Caco-2 (cell line): ENCODE data around the gene ACTR10. TPM values are rescaled to one million over a fixed set of nuclear protein-coding genes. Genes with fewer than 3 reads are reported as not detected.

Experiments
- BruUV-seq: library from RNA; stranded (reverse); fragments of 400-500 nt; replicated peaks from 2 replicates; lab custom pipeline; 2021; lab: Mats Ljungman, UMichigan
- CTCF ChIA-PET: fragments of 300-600 bp; sonication (Branson Sonifier 250); formaldehyde crosslinking; loops from one replicate; lab custom pipeline; 2022; ENCODE audit warnings: antibody characterized with exemption; lab: Charles Lee
- POLR2A ChIA-PET: fragments of 300-600 bp; sonication (Branson Sonifier 250); formaldehyde crosslinking; loops from one replicate; lab custom pipeline; 2022; ENCODE audit warnings: antibody characterized with exemption; lab: Charles Lee
- DNase-seq, 2 experiments: peaks; one replicate each; pipeline versions ENCODE4 v3.0.0 to v3.0.0-alpha.2; 2020 to 2022
- H3K27me3 ChIP-seq: replicated peaks from 2 replicates; pipeline ENCODE4 v1.6.0; 2011; ENCODE audit warnings: low read length; ENCODE audit not compliant: control insufficient read depth, insufficient read depth
- H3K36me3 ChIP-seq: 2 replicates; pipeline ENCODE4 v1.5.1; 2011; ENCODE audit warnings: low read length; ENCODE audit not compliant: control insufficient read depth, insufficient read depth
- H3K4me1 ChIP-seq: fragments of 250-450 bp; sonication (Bioruptor Pico); 2 replicates; pipeline ENCODE4 v1.5.1; 2020; ENCODE audit warnings: mild to moderate bottlenecking
- H3K4me3 ChIP-seq: 2 replicates; pipeline ENCODE4 v1.5.1; 2011; ENCODE audit warnings: low read depth, mild to moderate bottlenecking, control low read depth, low read length
- H3K9me3 ChIP-seq: fragments of 250-450 bp; sonication (Bioruptor Pico); 2 replicates; pipeline ENCODE4 v1.5.1; 2020; ENCODE audit warnings: mild to moderate bottlenecking, moderate library complexity
- H3K27ac Mint-ChIP-seq: one replicate; pipeline ENCODE4 v1.8.0; 2022; ENCODE audit warnings: mixed read lengths; ENCODE audit not compliant: unreplicated experiment
- H3K27me3 Mint-ChIP-seq: one replicate; pipeline ENCODE4 v1.8.0; 2022; ENCODE audit warnings: mixed read lengths; ENCODE audit not compliant: insufficient read depth, unreplicated experiment
- H3K36me3 Mint-ChIP-seq: one replicate; pipeline ENCODE4 v1.8.0; 2022; ENCODE audit warnings: mild to moderate bottlenecking, mixed read lengths; ENCODE audit not compliant: insufficient read depth, unreplicated experiment
- H3K4me1 Mint-ChIP-seq: one replicate; pipeline ENCODE4 v1.8.0; 2022; ENCODE audit warnings: low read depth, mixed read lengths; ENCODE audit not compliant: unreplicated experiment
- H3K4me3 Mint-ChIP-seq: one replicate; pipeline ENCODE4 v1.8.0; 2022; ENCODE audit warnings: mild to moderate bottlenecking, moderate library complexity, mixed read lengths; ENCODE audit not compliant: unreplicated experiment
- H3K9me3 Mint-ChIP-seq: one replicate; pipeline ENCODE4 v1.8.0; 2022; ENCODE audit warnings: mixed read lengths; ENCODE audit not compliant: unreplicated experiment
- intact Hi-C: fragments of 100-400 bp; cut with micrococcal nuclease; formaldehyde crosslinking; loops from one replicate; pipeline ENCODE4 v1.10.0; 2022; ENCODE audit not compliant: unreplicated experiment
- total RNA-seq: library from RNA; stranded (reverse); gene quantifications from 2 replicates; pipeline ENCODE4 v1.2.3, GENCODE V29; 2022
- TF ChIP-seq, protein P1 (sequence below), 2 experiments: fragments of 200-600 bp in 1 of 2; IDR thresholded peaks; 1 replicate in 1 of 2; 2 replicates in 1 of 2; pipeline versions ENCODE4 v1.5.1 to v1.8.0; 2011 to 2022; ENCODE audit warnings: antibody characterized with exemption in 1 of 2, control low read depth in 1 of 2, inconsistent platforms in 1 of 2, low read depth in 1 of 2, low read length in 1 of 2, mild to moderate bottlenecking in 1 of 2, moderate library complexity in 1 of 2; ENCODE audit not compliant: insufficient read depth in 1 of 2, severe bottlenecking in 1 of 2, unreplicated experiment in 1 of 2

ACTR10 gene
- total RNA-seq, 1 experiment from 2014 or later: 49.0 TPM

DNA sequence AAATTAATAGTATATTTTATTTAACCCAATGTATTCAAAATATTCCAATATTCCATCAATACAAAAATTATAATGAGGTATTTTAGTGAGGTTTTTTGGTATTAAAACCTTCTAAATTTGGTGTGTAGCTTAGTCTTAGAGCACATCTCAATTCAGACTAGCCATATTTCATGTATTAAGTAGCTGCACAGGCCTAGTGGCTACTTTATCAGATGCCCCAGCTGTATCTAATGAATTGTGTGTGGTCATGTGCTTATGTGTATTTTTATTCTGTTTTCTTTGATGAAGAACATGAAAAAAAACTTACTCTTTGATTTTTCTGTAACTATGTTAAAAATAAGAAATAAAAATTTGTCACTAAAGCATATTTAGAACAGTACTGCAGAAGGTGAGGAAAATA, 13.2 kb downstream of the ACTR10 start:
- H3K27me3 Mint-ChIP-seq: no peaks in the 10 kb centered on the region
- Histone ChIP-seq H3K9me3 (no peaks in the 10 kb centered on the region), H3K4me3 (no peak overlapping the region), H3K4me1 (no peaks in the 10 kb centered on the region), H3K27me3 (no peaks in the 10 kb centered on the region), H3K36me3 (peaks cover 1% of the 10 kb centered on the region; the same call in 1 of the 2 replicates)
- no TSS peak for BruUV-seq
- no peak overlapping the region for H3K27ac Mint-ChIP-seq
- H3K4me3 Mint-ChIP-seq: no peak overlapping the region
- ChIA-PET POLR2A (no interaction called here), CTCF (no interaction called here)
- peaks cover 21% of the 10 kb centered on the region for H3K36me3 Mint-ChIP-seq
- intact Hi-C loops: no loop called here
- TF ChIP-seq, protein P1, sequence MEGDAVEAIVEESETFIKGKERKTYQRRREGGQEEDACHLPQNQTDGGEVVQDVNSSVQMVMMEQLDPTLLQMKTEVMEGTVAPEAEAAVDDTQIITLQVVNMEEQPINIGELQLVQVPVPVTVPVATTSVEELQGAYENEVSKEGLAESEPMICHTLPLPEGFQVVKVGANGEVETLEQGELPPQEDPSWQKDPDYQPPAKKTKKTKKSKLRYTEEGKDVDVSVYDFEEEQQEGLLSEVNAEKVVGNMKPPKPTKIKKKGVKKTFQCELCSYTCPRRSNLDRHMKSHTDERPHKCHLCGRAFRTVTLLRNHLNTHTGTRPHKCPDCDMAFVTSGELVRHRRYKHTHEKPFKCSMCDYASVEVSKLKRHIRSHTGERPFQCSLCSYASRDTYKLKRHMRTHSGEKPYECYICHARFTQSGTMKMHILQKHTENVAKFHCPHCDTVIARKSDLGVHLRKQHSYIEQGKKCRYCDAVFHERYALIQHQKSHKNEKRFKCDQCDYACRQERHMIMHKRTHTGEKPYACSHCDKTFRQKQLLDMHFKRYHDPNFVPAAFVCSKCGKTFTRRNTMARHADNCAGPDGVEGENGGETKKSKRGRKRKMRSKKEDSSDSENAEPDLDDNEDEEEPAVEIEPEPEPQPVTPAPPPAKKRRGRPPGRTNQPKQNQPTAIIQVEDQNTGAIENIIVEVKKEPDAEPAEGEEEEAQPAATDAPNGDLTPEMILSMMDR (IDR thresholded peaks at IDR 0.05; ENCODE audit: insufficient read depth in 1 of 2, low read depth in 1 of 2, low read length in 1 of 2, severe bottlenecking in 1 of 2, unreplicated experiment in 1 of 2): no peak
- DNase-seq: no peak
- no peaks in the 10 kb centered on the region for H3K9me3 Mint-ChIP-seq
- no peaks in the 10 kb centered on the region for H3K4me1 Mint-ChIP-seq

DNA sequence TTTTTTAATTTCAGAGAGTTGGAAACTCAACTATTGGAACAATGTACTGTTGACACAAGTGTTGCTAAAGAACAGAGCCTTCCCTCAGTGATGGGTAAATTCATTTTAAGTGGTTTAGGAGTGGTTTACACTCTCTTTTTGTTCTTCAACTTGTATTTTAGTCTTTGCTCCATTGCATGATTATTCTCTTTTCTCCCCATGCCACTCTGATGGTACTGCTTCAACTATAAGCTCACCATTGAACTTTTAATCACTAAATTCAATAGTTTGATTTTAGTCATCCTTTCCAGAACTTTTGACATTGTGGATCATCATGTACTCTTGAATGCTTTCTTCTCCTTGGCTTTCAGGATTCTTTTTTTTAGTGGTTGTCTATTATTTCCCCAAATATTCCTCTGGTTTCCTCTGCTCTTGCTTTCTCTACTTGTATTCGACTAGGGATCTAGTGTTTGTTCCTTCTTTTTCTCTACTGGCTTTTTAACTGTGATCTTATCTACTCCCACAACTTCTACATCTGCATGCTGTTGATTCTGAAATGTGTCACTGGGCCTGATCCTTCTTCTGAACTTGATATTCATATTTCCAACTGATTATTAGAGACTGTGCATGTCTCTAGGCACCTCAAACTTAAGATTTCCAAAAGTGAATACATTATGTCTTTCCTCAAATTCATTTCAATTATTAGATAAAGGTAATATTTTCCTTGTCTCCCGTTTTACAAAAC, 15.4 kb downstream of the ACTR10 start:
- intact Hi-C loops: no loop called here
- Histone ChIP-seq H3K4me3 (no peak overlapping the region), H3K27me3 (no peaks in the 10 kb centered on the region), H3K36me3 (peaks cover 1% of the 10 kb centered on the region; the same call in 1 of the 2 replicates), H3K4me1 (no peaks in the 10 kb centered on the region), H3K9me3 (no peaks in the 10 kb centered on the region)
- Mint-ChIP-seq H3K4me1 (no peaks in the 10 kb centered on the region), H3K9me3 (no peaks in the 10 kb centered on the region), H3K4me3 (no peak overlapping the region), H3K36me3 (peaks cover 21% of the 10 kb centered on the region), H3K27ac (no peak overlapping the region), H3K27me3 (no peaks in the 10 kb centered on the region)
- TF ChIP-seq, protein P1 (IDR thresholded peaks at IDR 0.05; ENCODE audit: insufficient read depth in 1 of 2, low read depth in 1 of 2, low read length in 1 of 2, severe bottlenecking in 1 of 2, unreplicated experiment in 1 of 2): no peak
- POLR2A ChIA-PET: no interaction called here
- no peak for DNase-seq
- BruUV-seq: no TSS peak
- CTCF ChIA-PET: no interaction called here

DNA sequence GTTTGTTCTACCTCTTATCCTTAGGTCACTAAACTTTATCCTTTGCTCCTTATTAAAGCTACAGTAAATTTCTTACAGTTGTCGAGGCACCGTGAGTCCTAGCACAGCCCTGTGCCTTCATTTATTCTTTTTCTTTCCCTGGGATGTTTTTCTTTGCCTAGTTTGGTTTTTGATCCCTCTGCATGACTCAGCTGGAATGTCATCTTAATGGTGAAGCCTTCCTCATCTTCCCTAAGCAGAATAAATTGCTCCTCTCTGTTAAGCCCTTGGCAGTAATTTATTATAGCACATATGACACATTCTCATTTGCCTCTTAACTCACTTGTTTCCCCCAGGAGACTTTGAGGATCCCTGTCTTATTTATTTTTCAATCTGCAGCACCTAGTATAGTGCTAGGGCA, 16.6 kb downstream of the ACTR10 start:
- Histone ChIP-seq H3K4me1 (no peaks in the 10 kb centered on the region), H3K9me3 (no peaks in the 10 kb centered on the region), H3K36me3 (peaks cover 1% of the 10 kb centered on the region; the same call in 1 of the 2 replicates), H3K27me3 (no peaks in the 10 kb centered on the region), H3K4me3 (no peak overlapping the region)
- no peak overlapping the region for H3K27ac Mint-ChIP-seq
- DNase-seq: no peak
- TF ChIP-seq, protein P1 (IDR thresholded peaks at IDR 0.05; ENCODE audit: insufficient read depth in 1 of 2, low read depth in 1 of 2, low read length in 1 of 2, severe bottlenecking in 1 of 2, unreplicated experiment in 1 of 2): no peak
- H3K4me1 Mint-ChIP-seq: no peaks in the 10 kb centered on the region
- peaks cover 15% of the 10 kb centered on the region for H3K36me3 Mint-ChIP-seq
- H3K27me3 Mint-ChIP-seq: no peaks in the 10 kb centered on the region
- intact Hi-C loops: no loop called here
- H3K9me3 Mint-ChIP-seq: no peaks in the 10 kb centered on the region
- ChIA-PET POLR2A (no interaction called here), CTCF (no interaction called here)
- BruUV-seq: no TSS peak
- no peak overlapping the region for H3K4me3 Mint-ChIP-seq
